SK-N-MC (cell line): Measurements from ENCODE around the gene RIC8B.

Source experiments
- EZH2 ChIP-seq: fragments of 200-600 bp; sonication (generic); IDR thresholded peaks from one replicate; pipeline ENCODE4 v1.6.1; 2017; ENCODE audit warnings: antibody characterized with exemption
- POLR2AphosphoS5 ChIP-seq: IDR thresholded peaks from 2 replicates; pipeline ENCODE4 v1.6.1; 2012; ENCODE audit warnings: mild to moderate bottlenecking, low read depth, low read length, borderline replicate concordance

DNA sequence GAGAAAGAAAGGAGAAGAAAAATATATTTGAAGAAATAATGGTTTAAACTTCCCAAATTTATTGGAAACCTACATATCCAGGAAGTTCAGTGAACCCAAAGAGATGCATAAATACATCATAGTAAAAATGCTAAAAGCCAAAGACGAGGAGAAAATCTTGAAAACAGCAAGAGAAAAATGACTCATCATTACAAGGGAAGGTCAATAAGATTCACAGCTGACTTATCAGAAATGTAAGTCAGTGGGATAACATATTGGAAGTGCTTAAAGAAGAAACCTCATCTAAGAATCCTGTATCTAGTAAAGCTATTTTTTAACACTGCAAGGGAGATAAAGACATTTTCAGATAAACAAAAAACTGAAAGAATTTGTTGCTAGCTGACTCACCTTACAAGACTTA lies 19.9 kb downstream of the RIC8B start:
- TF ChIP-seq POLR2AphosphoS5 (no peak), EZH2 (no peak)
